K562 (cell line): ENCODE measurements around the gene CSKMT. TPM values are rescaled to one million over a fixed set of nuclear protein-coding genes. Genes with fewer than 3 reads are reported as not detected.

Source experiments
- DDX20 ChIP-seq: fragments of 450-650 bp; IDR thresholded peaks from 2 replicates; pipeline ENCODE4 v1.6.1; 2016; ENCODE audit warnings: missing genetic modification characterization, low read depth, mild to moderate bottlenecking, missing compliant biosample characterization, moderate library complexity
- HOXB6 ChIP-seq: fragments of 250-450 bp; sonication (Bioruptor Pico); IDR thresholded peaks from 2 replicates; pipeline ENCODE4 v1.5.1; 2022; ENCODE audit warnings: mild to moderate bottlenecking, borderline replicate concordance
- TRIM28 ChIP-seq: fragments of 450-650 bp; IDR thresholded peaks from 2 replicates; pipeline ENCODE4 v1.6.1; 2017
- ZBTB1 ChIP-seq: sonication (generic); formaldehyde crosslinking; IDR thresholded peaks from 2 replicates; pipeline ENCODE4 v1.8.1; 2023; ENCODE audit warnings: missing genetic modification reagents, low read depth, mild to moderate bottlenecking, borderline replicate concordance
- polyA plus RNA-seq, 8 experiments: library from polyadenylated mRNA; depleted of rRNA in 4 of 8; stranded (reverse) in 5 of 8; unstranded in 3 of 8; fragments of >200 nt; fragmentation: Nextera tagmentation in 2 of 8; fragmentation: Illumina TruSeq in 1 of 8; extraction: Ambion mirVana in 2 of 8; extraction: Trizol in 1 of 8; gene quantifications; 2 replicates each; pipeline versions ENCODE4 v1.2.1 to v1.2.3, GENCODE V29; 2011 to 2014; ENCODE audit warnings: inconsistent platforms in 1 of 8, missing spikeins in 1 of 8
- total RNA-seq, 7 experiments: library from RNA; depleted of rRNA in 6 of 7; stranded (reverse); fragments of >200 nt in 6 of 7; fragmentation: Illumina TruSeq in 2 of 7; extraction: Trizol in 2 of 7; gene quantifications; 2 replicates each; pipeline versions ENCODE4 v1.2.1 to v1.2.3, GENCODE V29; 2011 to 2021; ENCODE audit warnings: low replicate concordance in 1 of 7
- TF ChIP-seq, protein P1 (sequence below): fragments of 200-600 bp; sonication (generic); IDR thresholded peaks from one replicate; pipeline ENCODE4 v1.6.1; 2012; ENCODE audit warnings: mild to moderate bottlenecking, low read depth, low read length, inconsistent platforms
- TF ChIP-seq, protein P2 (sequence below): fragments of 250-450 bp; sonication (Bioruptor Pico); IDR thresholded peaks from 2 replicates; pipeline ENCODE4 v1.8.0; 2022; ENCODE audit warnings: inconsistent platforms
- TF ChIP-seq, protein P3 (sequence below): fragments of 450-650 bp; formaldehyde crosslinking; IDR thresholded peaks from 2 replicates; pipeline ENCODE4 v1.4.0; 2020; ENCODE audit warnings: mild to moderate bottlenecking, moderate library complexity
- TF ChIP-seq, protein P4 (sequence below): sonication (generic); formaldehyde crosslinking; IDR thresholded peaks from 2 replicates; pipeline ENCODE4 v1.8.1; 2023; ENCODE audit warnings: mild to moderate bottlenecking, missing genetic modification reagents
- TF ChIP-seq, protein P5 (sequence below): fragments of 250-450 bp; sonication (Bioruptor Pico); IDR thresholded peaks from 2 replicates; pipeline ENCODE4 v1.9.0; 2021; ENCODE audit warnings: mild to moderate bottlenecking

CSKMT gene
- total and polyA plus RNA-seq, 9 of the 15 experiments (the other 6 are each of a cell fraction or from before 2014, with no cell fraction given): 10.3 to 108 (median 27.2) TPM

DNA sequence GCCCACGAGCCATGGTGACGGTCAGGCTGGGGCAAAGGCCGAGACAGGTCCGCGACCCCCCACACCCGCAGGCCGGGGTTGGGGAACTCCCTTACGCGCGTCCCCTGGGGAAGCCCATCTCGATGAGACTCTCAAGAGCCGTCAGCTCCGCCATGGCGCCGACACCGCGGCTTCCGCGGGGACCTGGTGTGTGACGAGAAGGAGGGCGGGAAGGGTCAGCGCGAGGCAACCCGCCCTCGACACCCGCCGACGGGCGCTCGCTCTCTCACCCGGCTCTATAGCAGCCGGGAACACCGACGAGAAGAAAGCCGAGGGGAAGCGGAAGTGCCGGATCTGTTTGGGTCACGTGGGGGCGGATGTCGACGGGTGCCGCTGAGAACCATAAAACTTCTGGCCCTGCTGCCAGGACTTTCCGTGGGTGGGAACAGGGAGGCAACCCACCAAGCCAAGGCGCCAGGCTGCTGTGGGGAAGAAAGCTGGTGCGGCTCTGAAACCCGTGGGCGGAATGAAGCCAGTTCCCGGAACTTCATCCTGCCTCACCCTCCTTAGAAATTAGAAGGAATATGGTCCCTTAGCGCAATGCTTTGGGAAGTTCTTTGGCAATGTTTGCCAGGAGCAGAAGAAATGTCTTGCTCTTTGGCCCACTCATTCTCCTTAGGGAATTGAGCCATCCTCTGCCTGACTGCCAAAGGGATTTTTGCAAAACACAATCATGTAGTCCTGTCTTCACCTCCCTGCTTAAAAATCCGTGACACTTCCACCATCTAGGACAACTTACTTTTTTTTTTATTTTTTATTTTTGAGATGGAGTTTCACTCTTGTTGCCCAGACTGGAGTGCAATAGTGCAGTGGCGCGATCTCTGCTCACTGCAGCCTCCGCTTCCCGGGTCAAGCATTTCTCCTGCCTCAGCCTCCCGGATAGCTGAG is 13.9 kb downstream of the CSKMT start, which contains the start of gene UBXN1 (continued):
- TF ChIP-seq, protein P1, sequence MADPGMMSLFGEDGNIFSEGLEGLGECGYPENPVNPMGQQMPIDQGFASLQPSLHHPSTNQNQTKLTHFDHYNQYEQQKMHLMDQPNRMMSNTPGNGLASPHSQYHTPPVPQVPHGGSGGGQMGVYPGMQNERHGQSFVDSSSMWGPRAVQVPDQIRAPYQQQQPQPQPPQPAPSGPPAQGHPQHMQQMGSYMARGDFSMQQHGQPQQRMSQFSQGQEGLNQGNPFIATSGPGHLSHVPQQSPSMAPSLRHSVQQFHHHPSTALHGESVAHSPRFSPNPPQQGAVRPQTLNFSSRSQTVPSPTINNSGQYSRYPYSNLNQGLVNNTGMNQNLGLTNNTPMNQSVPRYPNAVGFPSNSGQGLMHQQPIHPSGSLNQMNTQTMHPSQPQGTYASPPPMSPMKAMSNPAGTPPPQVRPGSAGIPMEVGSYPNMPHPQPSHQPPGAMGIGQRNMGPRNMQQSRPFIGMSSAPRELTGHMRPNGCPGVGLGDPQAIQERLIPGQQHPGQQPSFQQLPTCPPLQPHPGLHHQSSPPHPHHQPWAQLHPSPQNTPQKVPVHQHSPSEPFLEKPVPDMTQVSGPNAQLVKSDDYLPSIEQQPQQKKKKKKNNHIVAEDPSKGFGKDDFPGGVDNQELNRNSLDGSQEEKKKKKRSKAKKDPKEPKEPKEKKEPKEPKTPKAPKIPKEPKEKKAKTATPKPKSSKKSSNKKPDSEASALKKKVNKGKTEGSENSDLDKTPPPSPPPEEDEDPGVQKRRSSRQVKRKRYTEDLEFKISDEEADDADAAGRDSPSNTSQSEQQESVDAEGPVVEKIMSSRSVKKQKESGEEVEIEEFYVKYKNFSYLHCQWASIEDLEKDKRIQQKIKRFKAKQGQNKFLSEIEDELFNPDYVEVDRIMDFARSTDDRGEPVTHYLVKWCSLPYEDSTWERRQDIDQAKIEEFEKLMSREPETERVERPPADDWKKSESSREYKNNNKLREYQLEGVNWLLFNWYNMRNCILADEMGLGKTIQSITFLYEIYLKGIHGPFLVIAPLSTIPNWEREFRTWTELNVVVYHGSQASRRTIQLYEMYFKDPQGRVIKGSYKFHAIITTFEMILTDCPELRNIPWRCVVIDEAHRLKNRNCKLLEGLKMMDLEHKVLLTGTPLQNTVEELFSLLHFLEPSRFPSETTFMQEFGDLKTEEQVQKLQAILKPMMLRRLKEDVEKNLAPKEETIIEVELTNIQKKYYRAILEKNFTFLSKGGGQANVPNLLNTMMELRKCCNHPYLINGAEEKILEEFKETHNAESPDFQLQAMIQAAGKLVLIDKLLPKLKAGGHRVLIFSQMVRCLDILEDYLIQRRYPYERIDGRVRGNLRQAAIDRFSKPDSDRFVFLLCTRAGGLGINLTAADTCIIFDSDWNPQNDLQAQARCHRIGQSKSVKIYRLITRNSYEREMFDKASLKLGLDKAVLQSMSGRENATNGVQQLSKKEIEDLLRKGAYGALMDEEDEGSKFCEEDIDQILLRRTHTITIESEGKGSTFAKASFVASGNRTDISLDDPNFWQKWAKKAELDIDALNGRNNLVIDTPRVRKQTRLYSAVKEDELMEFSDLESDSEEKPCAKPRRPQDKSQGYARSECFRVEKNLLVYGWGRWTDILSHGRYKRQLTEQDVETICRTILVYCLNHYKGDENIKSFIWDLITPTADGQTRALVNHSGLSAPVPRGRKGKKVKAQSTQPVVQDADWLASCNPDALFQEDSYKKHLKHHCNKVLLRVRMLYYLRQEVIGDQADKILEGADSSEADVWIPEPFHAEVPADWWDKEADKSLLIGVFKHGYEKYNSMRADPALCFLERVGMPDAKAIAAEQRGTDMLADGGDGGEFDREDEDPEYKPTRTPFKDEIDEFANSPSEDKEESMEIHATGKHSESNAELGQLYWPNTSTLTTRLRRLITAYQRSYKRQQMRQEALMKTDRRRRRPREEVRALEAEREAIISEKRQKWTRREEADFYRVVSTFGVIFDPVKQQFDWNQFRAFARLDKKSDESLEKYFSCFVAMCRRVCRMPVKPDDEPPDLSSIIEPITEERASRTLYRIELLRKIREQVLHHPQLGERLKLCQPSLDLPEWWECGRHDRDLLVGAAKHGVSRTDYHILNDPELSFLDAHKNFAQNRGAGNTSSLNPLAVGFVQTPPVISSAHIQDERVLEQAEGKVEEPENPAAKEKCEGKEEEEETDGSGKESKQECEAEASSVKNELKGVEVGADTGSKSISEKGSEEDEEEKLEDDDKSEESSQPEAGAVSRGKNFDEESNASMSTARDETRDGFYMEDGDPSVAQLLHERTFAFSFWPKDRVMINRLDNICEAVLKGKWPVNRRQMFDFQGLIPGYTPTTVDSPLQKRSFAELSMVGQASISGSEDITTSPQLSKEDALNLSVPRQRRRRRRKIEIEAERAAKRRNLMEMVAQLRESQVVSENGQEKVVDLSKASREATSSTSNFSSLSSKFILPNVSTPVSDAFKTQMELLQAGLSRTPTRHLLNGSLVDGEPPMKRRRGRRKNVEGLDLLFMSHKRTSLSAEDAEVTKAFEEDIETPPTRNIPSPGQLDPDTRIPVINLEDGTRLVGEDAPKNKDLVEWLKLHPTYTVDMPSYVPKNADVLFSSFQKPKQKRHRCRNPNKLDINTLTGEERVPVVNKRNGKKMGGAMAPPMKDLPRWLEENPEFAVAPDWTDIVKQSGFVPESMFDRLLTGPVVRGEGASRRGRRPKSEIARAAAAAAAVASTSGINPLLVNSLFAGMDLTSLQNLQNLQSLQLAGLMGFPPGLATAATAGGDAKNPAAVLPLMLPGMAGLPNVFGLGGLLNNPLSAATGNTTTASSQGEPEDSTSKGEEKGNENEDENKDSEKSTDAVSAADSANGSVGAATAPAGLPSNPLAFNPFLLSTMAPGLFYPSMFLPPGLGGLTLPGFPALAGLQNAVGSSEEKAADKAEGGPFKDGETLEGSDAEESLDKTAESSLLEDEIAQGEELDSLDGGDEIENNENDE: no peak
- no peak for TF ChIP-seq HOXB6 (CRISPR knock-in tag)
- TF ChIP-seq, protein P2, sequence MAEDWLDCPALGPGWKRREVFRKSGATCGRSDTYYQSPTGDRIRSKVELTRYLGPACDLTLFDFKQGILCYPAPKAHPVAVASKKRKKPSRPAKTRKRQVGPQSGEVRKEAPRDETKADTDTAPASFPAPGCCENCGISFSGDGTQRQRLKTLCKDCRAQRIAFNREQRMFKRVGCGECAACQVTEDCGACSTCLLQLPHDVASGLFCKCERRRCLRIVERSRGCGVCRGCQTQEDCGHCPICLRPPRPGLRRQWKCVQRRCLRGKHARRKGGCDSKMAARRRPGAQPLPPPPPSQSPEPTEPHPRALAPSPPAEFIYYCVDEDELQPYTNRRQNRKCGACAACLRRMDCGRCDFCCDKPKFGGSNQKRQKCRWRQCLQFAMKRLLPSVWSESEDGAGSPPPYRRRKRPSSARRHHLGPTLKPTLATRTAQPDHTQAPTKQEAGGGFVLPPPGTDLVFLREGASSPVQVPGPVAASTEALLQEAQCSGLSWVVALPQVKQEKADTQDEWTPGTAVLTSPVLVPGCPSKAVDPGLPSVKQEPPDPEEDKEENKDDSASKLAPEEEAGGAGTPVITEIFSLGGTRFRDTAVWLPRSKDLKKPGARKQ (CRISPR knock-in tag): no peak
- TF ChIP-seq, protein P3, sequence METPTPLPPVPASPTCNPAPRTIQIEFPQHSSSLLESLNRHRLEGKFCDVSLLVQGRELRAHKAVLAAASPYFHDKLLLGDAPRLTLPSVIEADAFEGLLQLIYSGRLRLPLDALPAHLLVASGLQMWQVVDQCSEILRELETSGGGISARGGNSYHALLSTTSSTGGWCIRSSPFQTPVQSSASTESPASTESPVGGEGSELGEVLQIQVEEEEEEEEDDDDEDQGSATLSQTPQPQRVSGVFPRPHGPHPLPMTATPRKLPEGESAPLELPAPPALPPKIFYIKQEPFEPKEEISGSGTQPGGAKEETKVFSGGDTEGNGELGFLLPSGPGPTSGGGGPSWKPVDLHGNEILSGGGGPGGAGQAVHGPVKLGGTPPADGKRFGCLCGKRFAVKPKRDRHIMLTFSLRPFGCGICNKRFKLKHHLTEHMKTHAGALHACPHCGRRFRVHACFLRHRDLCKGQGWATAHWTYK (CRISPR knock-in tag): no peak; the same call in 1 of the 2 replicates
- TF ChIP-seq, protein P4, sequence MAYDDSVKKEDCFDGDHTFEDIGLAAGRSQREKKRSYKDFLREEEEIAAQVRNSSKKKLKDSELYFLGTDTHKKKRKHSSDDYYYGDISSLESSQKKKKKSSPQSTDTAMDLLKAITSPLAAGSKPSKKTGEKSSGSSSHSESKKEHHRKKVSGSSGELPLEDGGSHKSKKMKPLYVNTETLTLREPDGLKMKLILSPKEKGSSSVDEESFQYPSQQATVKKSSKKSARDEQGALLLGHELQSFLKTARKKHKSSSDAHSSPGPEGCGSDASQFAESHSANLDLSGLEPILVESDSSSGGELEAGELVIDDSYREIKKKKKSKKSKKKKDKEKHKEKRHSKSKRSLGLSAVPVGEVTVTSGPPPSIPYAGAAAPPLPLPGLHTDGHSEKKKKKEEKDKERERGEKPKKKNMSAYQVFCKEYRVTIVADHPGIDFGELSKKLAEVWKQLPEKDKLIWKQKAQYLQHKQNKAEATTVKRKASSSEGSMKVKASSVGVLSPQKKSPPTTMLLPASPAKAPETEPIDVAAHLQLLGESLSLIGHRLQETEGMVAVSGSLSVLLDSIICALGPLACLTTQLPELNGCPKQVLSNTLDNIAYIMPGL (CRISPR knock-in tag): no peak
- TF ChIP-seq ZBTB1: no peak
- TF ChIP-seq, protein P5, sequence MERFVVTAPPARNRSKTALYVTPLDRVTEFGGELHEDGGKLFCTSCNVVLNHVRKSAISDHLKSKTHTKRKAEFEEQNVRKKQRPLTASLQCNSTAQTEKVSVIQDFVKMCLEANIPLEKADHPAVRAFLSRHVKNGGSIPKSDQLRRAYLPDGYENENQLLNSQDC (CRISPR knock-in tag): no peak
- no peak for TF ChIP-seq TRIM28
- TF ChIP-seq DDX20 (tag): no peak
